Measurements from ENCODE around the gene CABYR.

Gene CABYR

DNA sequence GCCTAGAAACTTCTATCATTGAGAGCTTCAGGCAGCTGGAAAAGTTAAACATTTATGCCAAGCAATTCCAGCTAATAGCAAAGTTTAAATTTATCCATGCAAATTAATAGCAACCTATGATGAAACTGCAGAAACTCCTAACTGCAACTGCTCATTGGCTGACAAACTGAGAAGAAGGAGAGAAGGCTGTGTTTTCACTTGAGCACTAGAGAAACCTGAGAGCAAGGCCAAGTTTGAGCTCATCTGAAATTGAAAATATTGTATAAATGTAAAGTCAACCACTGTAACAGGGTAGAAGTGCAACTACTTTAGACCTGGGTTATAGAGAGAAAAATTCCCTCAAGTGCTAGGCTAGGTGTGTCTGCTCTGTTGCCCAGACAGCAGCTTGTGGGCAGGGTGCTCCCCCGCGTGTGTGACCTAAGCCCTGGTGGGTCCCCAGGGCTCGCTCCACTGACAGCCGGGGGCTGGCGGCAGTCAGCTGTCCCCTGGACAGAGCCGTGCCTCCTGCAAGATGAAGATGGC, 50.2 kb downstream of the CABYR start:
- DNase-seq (ENCODE audit: extremely low read depth in 1 of 2, low read depth in 1 of 2): no peak

DNA sequence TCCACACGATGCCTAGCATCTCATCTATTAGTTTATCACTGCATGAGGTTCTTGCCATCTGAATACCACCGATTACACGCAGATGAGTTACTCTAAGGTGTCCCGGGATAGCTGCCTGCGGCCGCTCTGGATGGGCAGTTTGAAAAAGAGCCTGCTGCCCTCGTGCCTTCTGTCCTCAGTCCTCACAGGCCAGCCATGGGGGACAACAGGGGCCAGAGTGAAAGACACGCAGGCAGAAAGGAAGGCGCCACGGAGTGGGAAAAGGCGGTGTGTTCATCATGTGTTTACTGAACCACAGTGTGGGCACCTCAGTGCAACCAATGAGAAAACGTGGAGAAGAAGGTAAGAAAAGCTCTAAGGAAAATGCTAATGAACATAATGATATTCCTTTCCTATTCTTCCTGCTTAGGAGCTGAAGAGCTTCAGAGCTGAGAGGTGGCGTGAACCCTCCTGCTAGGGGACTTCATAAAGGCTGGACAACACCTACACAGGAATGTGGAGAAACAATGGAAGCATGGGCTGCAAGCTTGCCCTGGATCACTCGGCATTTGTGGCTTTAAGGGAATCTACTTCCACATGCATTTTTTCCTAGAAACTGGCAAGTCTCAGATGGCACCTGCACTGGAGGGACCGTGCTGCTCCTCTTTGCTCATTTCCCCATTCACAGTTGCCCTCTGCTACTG, 50.9 kb downstream of the CABYR start:
- no peak for DNase-seq (ENCODE audit: extremely low read depth in 1 of 2, low read depth in 1 of 2)

- no peak for DNase-seq (ENCODE audit: extremely low read depth in 1 of 2, low read depth in 1 of 2)
These were observed 51.7 kb downstream of the CABYR start for GRCh38 chr18:24190590-24190989.

- no peak for DNase-seq (ENCODE audit: extremely low read depth in 1 of 2, low read depth in 1 of 2)
These were observed 56.6 kb downstream of the CABYR start for GRCh38 chr18:24195296-24196053.

DNA sequence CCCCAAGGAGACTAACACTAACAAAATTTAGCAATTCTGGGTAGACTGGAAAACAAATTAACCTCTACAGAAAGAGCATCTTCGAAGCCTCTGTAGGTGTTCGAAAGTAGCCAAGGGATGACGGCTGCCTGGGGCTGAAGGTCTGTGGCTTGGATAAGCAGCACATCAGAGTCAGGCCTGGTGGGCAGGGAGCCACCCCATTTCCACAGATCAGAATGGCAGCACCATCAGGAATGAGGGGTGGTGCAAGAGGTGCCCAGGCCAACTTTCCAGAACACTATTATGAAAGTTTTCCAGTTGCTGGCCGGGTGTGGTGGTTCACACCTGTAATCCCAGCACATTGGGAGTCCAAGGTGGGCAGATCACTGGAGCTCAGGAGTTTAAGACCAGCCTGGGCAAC, 57.9 kb downstream of the CABYR start:
- DNase-seq (ENCODE audit: extremely low read depth in 1 of 2, low read depth in 1 of 2): no peak

DNA sequence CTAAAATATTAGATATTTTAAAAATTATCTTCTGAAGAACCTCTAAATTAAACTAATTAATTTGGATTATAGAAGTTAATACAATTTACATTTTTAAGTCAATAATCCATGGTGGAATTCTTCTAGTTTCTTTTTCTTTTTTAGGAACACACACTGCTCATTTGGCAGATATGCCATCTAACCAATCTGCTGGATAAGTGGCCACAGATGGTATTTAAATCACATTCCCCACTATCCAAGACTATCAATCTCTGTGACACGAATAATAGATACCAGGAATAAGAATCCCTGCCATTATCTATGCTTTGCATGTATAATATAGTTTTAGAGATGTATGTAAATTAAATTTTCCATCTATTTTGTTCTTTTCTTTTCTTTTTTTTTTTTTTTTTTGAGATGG, 58.5 kb downstream of the CABYR start:
- no peak for DNase-seq (ENCODE audit: extremely low read depth in 1 of 2, low read depth in 1 of 2)

GRCh38 chr18:24198461-24198860, 59.6 kb downstream of the CABYR start:
- DNase-seq (ENCODE audit: extremely low read depth in 1 of 2, low read depth in 1 of 2): no peak

- DNase-seq (ENCODE audit: extremely low read depth in 1 of 2, low read depth in 1 of 2): no peak
These were observed 60.6 kb downstream of the CABYR start for GRCh38 chr18:24199372-24199962.

DNA sequence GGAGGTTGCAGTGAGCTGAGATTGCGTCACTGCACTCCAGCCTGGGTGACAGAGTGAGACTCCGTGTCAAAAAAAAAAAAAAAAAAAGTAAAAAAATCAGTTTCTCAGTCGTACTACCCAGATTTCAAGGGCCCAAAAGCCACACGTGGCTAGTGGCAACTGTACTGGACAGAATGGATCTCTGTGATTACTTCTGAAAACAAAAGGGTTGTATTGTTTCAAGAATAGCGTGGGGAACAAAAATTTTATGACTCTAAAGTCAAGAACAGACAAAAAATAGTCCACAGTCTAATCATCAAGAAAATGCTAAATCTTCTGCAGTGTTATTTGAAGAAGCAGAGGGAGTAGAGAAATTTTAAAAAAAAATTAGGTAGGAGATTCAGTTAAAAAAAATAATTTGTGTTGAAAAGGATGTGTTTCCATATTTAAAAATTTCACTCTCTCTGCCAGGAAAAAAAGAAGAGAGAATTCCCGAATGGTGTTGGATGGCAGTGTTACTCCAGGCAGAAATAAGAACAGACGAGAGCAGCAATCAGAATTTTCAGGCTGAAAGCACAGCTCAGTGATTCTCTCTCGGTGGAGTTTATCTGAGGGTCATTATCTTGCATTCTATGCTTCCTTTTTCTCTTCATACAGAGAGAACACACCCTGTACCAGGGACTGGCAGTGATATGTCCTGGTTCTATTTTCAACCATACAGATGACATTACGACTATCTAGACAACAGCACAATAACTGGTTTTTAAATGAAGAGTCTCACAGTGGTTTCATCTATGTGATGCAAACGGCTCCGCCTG, 61.8 kb downstream of the CABYR start:
- no peak for DNase-seq (ENCODE audit: extremely low read depth in 1 of 2, low read depth in 1 of 2)

- DNase-seq (ENCODE audit: extremely low read depth in 1 of 2, low read depth in 1 of 2): no peak
These were observed 63.1 kb downstream of the CABYR start for GRCh38 chr18:24201699-24202687.

GRCh38 chr18:24204904-24205303, 66.0 kb downstream of the CABYR start:
- no peak for DNase-seq (ENCODE audit: extremely low read depth in 1 of 2, low read depth in 1 of 2)

- DNase-seq (ENCODE audit: extremely low read depth in 1 of 2, low read depth in 1 of 2): no peak
These were observed 69.6 kb downstream of the CABYR start for GRCh38 chr18:24208270-24209035.

GRCh38 chr18:24209558-24209957, 70.7 kb downstream of the CABYR start:
- no peak for DNase-seq (ENCODE audit: extremely low read depth in 1 of 2, low read depth in 1 of 2)

Measured in activated CD8-positive, alpha-beta memory T cell treated with anti-CD3 and anti-CD28 coated beads for 1 hour (primary cell).